H9 (cell line): ENCODE results near the gene CHCHD10. TPM values are rescaled to one million over a fixed set of nuclear protein-coding genes. Genes with fewer than 3 reads are reported as not detected.

Experiments
- DNase-seq: peaks from one replicate; pipeline ENCODE4 v3.0.0-alpha.2; 2017
- H2AFZ ChIP-seq: one replicate; pipeline ENCODE4 v1.6.1; 2013; ENCODE audit warnings: mild to moderate bottlenecking, low read length, control low read depth, moderate library complexity
- H2AK5ac ChIP-seq: 2 replicates; pipeline ENCODE4 v1.6.1; 2013; ENCODE audit warnings: low read length, control low read depth, mixed read lengths; ENCODE audit not compliant: insufficient read length
- H2BK120ac ChIP-seq: one replicate; pipeline ENCODE4 v1.6.1; 2013; ENCODE audit warnings: low read depth, mild to moderate bottlenecking, low read length, control low read depth, inconsistent platforms; ENCODE audit not compliant: poor library complexity, severe bottlenecking
- H2BK12ac ChIP-seq: 2 replicates; pipeline ENCODE4 v1.6.1; 2013; ENCODE audit warnings: low read length, control low read depth, mixed read lengths, low read depth; ENCODE audit not compliant: insufficient read length
- H2BK15ac ChIP-seq: 2 replicates; pipeline ENCODE4 v1.6.1; 2013; ENCODE audit warnings: low read depth, low read length, control low read depth
- H2BK20ac ChIP-seq: one replicate; pipeline ENCODE4 v1.6.1; 2013; ENCODE audit warnings: low read depth, mild to moderate bottlenecking, low read length, control low read depth, inconsistent platforms; ENCODE audit not compliant: poor library complexity, severe bottlenecking
- H2BK5ac ChIP-seq: 2 replicates; pipeline ENCODE4 v1.6.1; 2013; ENCODE audit warnings: low read length, control low read depth, mixed read lengths; ENCODE audit not compliant: insufficient read length
- H3K14ac ChIP-seq: 2 replicates; pipeline ENCODE4 v1.6.1; 2013; ENCODE audit warnings: low read length, control low read depth; ENCODE audit not compliant: insufficient read depth
- H3K18ac ChIP-seq: 2 replicates; pipeline ENCODE4 v1.6.1; 2013; ENCODE audit warnings: low read depth, mild to moderate bottlenecking, mixed read lengths, low read length, control low read depth; ENCODE audit not compliant: insufficient read length
- H3K23ac ChIP-seq: 2 replicates; pipeline ENCODE4 v1.6.1; 2013; ENCODE audit warnings: low read length, control low read depth, mixed read lengths, low read depth; ENCODE audit not compliant: insufficient read length
- H3K23me2 ChIP-seq: 2 replicates; pipeline ENCODE4 v1.6.1; 2013; ENCODE audit warnings: low read depth, mild to moderate bottlenecking, mixed read lengths, low read length, control low read depth; ENCODE audit not compliant: insufficient read length, poor library complexity, severe bottlenecking
- H3K27ac ChIP-seq: 2 replicates; pipeline ENCODE4 v1.5.1; 2013; ENCODE audit warnings: low read length, control low read depth, mixed read lengths, low read depth; ENCODE audit not compliant: insufficient read length
- H3K27me3 ChIP-seq: 2 replicates; pipeline ENCODE4 v1.6.1; 2013; ENCODE audit warnings: low read length, control low read depth, inconsistent platforms; ENCODE audit not compliant: insufficient read depth
- H3K4ac ChIP-seq: 2 replicates; pipeline ENCODE4 v1.6.1; 2013; ENCODE audit warnings: low read depth, mild to moderate bottlenecking, control low read depth, inconsistent platforms, low read length, moderate library complexity
- H3K4me1 ChIP-seq: 2 replicates; pipeline ENCODE4 v1.6.1; 2013; ENCODE audit warnings: low read length, control low read depth, inconsistent platforms; ENCODE audit not compliant: insufficient read depth
- H3K4me2 ChIP-seq: 2 replicates; pipeline ENCODE4 v1.6.1; 2013; ENCODE audit warnings: low read length, control low read depth, mixed read lengths; ENCODE audit not compliant: insufficient read length, insufficient read depth
- H3K56ac ChIP-seq: 2 replicates; pipeline ENCODE4 v1.6.1; 2013; ENCODE audit warnings: low read depth, mild to moderate bottlenecking, mixed read lengths, low read length, control low read depth; ENCODE audit not compliant: insufficient read length
- H3K79me1 ChIP-seq: 2 replicates; pipeline ENCODE4 v1.6.1; 2013; ENCODE audit warnings: low read depth, mild to moderate bottlenecking, moderate library complexity, low read length, control low read depth, inconsistent platforms; ENCODE audit not compliant: insufficient read depth, poor library complexity, severe bottlenecking
- H3K79me2 ChIP-seq: 2 replicates; pipeline ENCODE4 v1.6.1; 2013; ENCODE audit warnings: low read length, control low read depth, inconsistent platforms; ENCODE audit not compliant: insufficient read depth
- H3K9ac ChIP-seq: 2 replicates; pipeline ENCODE4 v1.6.1; 2013; ENCODE audit warnings: low read length, control low read depth, mixed read lengths; ENCODE audit not compliant: insufficient read length; ENCODE audit errors: extremely low read depth
- H3K9me3 ChIP-seq: one replicate; pipeline ENCODE4 v1.6.1; 2013; ENCODE audit warnings: low read depth, low read length, inconsistent platforms; ENCODE audit not compliant: control insufficient read depth
- H3T11ph ChIP-seq: one replicate; pipeline ENCODE4 v1.6.1; 2013; ENCODE audit warnings: mild to moderate bottlenecking, low read length, control low read depth, inconsistent platforms
- H4K20me1 ChIP-seq: one replicate; pipeline ENCODE4 v1.6.1; 2013; ENCODE audit not compliant: control insufficient read depth, insufficient read length, insufficient read depth
- H4K5ac ChIP-seq: 2 replicates; pipeline ENCODE4 v1.6.1; 2013; ENCODE audit warnings: low read depth, mild to moderate bottlenecking, mixed read lengths, low read length, control low read depth; ENCODE audit not compliant: insufficient read length
- H4K8ac ChIP-seq: replicated peaks from 2 replicates; pipeline ENCODE4 v1.6.1; 2013; ENCODE audit warnings: low read length, control low read depth, mixed read lengths, low read depth; ENCODE audit not compliant: insufficient read length
- H4K91ac ChIP-seq: 2 replicates; pipeline ENCODE4 v1.6.1; 2013; ENCODE audit warnings: low read depth, mild to moderate bottlenecking, moderate library complexity, mixed read lengths, low read length, control low read depth; ENCODE audit not compliant: insufficient read length
- H3K27ac Mint-ChIP-seq, 3 experiments: 2 replicates in 2 of 3; 3 replicates in 1 of 3; pipeline ENCODE4 v1.8.0; 2020 to 2021; ENCODE audit warnings: mixed read lengths in 3 of 3, mild to moderate bottlenecking in 1 of 3, moderate library complexity in 1 of 3
- H3K27me3 Mint-ChIP-seq: 2 replicates; pipeline ENCODE4 v1.8.0; 2021; ENCODE audit warnings: low read depth, mild to moderate bottlenecking, moderate library complexity, mixed read lengths
- H3K36me3 Mint-ChIP-seq, 3 experiments: 2 replicates in 2 of 3; 3 replicates in 1 of 3; pipeline ENCODE4 v1.8.0; 2020 to 2021; ENCODE audit warnings: low read depth in 3 of 3, mixed read lengths in 3 of 3; ENCODE audit not compliant: insufficient read depth in 1 of 3
- H3K4me1 Mint-ChIP-seq, 2 experiments: 2 replicates each; pipeline ENCODE4 v1.8.0; 2020; ENCODE audit warnings: mixed read lengths in 2 of 2
- H3K4me3 Mint-ChIP-seq, 2 experiments: 2 replicates in 1 of 2; 3 replicates in 1 of 2; pipeline ENCODE4 v1.8.0; 2020 to 2021; ENCODE audit warnings: mild to moderate bottlenecking in 2 of 2, mixed read lengths in 2 of 2, moderate library complexity in 1 of 2
- H3K9me3 Mint-ChIP-seq, 2 experiments: 2 replicates in 1 of 2; 3 replicates in 1 of 2; pipeline ENCODE4 v1.8.0; 2020; ENCODE audit warnings: mild to moderate bottlenecking in 2 of 2, mixed read lengths in 2 of 2, moderate library complexity in 1 of 2
- WGBS: extraction: QIAGEN DNeasy Blood & Tissue Kit; methylation state at CpG from one replicate; pipeline ENCODE4 v1.1.7; 2013; ENCODE audit warnings: missing lambda C conversion rate, low lambda C conversion rate, mixed read lengths; ENCODE audit not compliant: insufficient read length; ENCODE audit errors: extremely low coverage; 5-methylcytosine and 5-hydroxymethylcytosine counted together
- total RNA-seq: library from RNA; stranded (reverse); gene quantifications from 2 replicates; pipeline ENCODE4 v1.2.1, GENCODE V29; 2021
- TF ChIP-seq, protein P1 (sequence below): fragments of 200-600 bp; sonication (generic); conservative IDR thresholded peaks from 3 replicates; pipeline ENCODE4 v1.8.0; 2021; ENCODE audit warnings: antibody characterized with exemption, mild to moderate bottlenecking

Gene CHCHD10
- total RNA-seq, 1 experiment from 2014 or later = 53.7 TPM

DNA sequence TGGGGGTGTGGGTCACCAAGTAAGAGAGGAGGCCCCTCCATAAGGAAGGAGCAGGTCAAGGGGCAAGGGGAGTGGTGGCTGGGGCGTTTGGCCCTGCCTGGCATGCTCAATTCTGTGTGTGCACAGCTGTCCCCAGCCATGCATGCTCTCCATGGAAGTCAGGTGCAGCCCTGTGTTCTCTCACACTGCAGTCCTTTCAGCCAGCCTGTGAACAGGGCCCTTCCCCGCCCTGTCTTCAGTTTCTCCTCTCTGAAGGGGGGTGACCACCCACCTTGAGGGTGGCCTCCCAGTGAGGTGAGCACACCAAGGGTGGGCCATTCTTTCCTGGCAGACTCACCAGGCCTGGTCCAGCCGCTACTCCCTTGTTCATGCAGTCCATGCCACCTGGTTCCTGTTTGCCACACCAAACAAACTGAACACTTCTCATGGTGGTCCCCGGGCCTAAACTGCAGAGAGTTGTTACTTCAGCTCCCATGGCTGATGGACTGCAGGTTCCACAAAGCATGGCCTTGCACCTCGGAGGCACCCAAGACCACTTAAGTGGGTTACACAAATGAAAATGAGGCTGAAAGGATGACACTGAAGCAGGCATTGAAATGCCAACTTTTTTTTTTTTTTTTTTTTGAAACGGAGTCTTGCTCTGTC, 1.7 kb upstream of the CHCHD10 start:
- Histone ChIP-seq H3K56ac (no peak overlapping the region), H3K4me2 (no peak overlapping the region), H2AK5ac (no peak overlapping the region), H2BK120ac (no peak overlapping the region), H4K20me1 (no peaks in the 10 kb centered on the region), H3K27ac (no peak overlapping the region), H3K23ac (no peak overlapping the region), H3K23me2 (peaks cover 14% of the 10 kb centered on the region), H3K27me3 (peaks cover 15% of the 10 kb centered on the region; the same call in 1 of the 2 replicates), H3K4me1 (no peaks in the 10 kb centered on the region; the same call in 1 of the 2 replicates), H4K8ac (no peak overlapping the region), H4K5ac (no peak overlapping the region), H2BK5ac (no peak overlapping the region), H3K4ac (no peak overlapping the region), H2BK20ac (no peak overlapping the region), H3T11ph (no peak overlapping the region), H2AFZ (no peak overlapping the region), H2BK15ac (no peak overlapping the region), H3K14ac (no peak overlapping the region), H3K9me3 (no peaks in the 10 kb centered on the region), H3K79me2 (no peaks in the 10 kb centered on the region), H3K79me1 (no peaks in the 10 kb centered on the region), H3K9ac (no peak overlapping the region), H2BK12ac (no peak overlapping the region), H4K91ac (no peak overlapping the region), H3K18ac (no peak overlapping the region)
- Mint-ChIP-seq H3K36me3 (peaks cover 5 to 10% (median 7%) of the 10 kb centered on the region in 3 experiments; a peak in 4 of 7 replicates), H3K9me3 (no peaks in the 10 kb centered on the region), H3K4me1 (peaks cover 15 to 39% of the 10 kb centered on the region in 2 experiments), H3K27me3 (peaks cover 56% of the 10 kb centered on the region), H3K27ac (no peak overlapping the region), H3K4me3 (no peak overlapping the region; a peak in 1 of 5 replicates)
- TF ChIP-seq, protein P1, sequence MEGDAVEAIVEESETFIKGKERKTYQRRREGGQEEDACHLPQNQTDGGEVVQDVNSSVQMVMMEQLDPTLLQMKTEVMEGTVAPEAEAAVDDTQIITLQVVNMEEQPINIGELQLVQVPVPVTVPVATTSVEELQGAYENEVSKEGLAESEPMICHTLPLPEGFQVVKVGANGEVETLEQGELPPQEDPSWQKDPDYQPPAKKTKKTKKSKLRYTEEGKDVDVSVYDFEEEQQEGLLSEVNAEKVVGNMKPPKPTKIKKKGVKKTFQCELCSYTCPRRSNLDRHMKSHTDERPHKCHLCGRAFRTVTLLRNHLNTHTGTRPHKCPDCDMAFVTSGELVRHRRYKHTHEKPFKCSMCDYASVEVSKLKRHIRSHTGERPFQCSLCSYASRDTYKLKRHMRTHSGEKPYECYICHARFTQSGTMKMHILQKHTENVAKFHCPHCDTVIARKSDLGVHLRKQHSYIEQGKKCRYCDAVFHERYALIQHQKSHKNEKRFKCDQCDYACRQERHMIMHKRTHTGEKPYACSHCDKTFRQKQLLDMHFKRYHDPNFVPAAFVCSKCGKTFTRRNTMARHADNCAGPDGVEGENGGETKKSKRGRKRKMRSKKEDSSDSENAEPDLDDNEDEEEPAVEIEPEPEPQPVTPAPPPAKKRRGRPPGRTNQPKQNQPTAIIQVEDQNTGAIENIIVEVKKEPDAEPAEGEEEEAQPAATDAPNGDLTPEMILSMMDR = no peak
- DNase-seq = no peak
- no CpG with 5 or more reads among the region's 6 CpGs for WGBS
